Sigmoid colon (tissue), 4 donors: ENCODE results near the gene NTM.

Source experiments
- CTCF ChIP-seq, 4 experiments: fragments of 450-650 bp in 3 of 4; fragments of 200-600 bp in 1 of 4; IDR thresholded peaks; one replicate each; pipeline ENCODE4 v1.5.1; 2016 to 2019; ENCODE audit warnings: antibody characterized with exemption in 4 of 4, mild to moderate bottlenecking in 3 of 4, moderate library complexity in 2 of 4
- EP300 ChIP-seq, 4 donors: sonication (generic); formaldehyde crosslinking; IDR thresholded peaks; one replicate each; pipeline ENCODE4 v1.6.1; 2017; ENCODE audit warnings: antibody characterized with exemption in 4 of 4

- TF ChIP-seq CTCF (IDR thresholded peaks at IDR 0.05) (no peak), EP300 (IDR thresholded peaks at IDR 0.05) (no peak)
These were observed 202.0 kb downstream of the NTM start for GRCh38 chr11:131572423-131572822.
